HCT116 (cell line): Measurements from ENCODE around the gene ZGPAT.

Experiments used
- ATF3 ChIP-seq: IDR thresholded peaks from 2 replicates; pipeline ENCODE4 v1.6.1; 2012
- CEBPB ChIP-seq: IDR thresholded peaks from 2 replicates; pipeline ENCODE4 v1.6.1; 2012; ENCODE audit warnings: low read depth
- ELF1 ChIP-seq: IDR thresholded peaks from 2 replicates; pipeline ENCODE4 v1.6.1; 2012; ENCODE audit warnings: low read depth, borderline replicate concordance
- EZH2 ChIP-seq: fragments of 200-600 bp; sonication (generic); IDR thresholded peaks from 2 replicates; pipeline ENCODE4 v1.6.1; 2017; ENCODE audit warnings: antibody characterized with exemption, mixed run types
- JUND ChIP-seq: IDR thresholded peaks from 2 replicates; pipeline ENCODE4 v1.6.1; 2012
- MAX ChIP-seq: IDR thresholded peaks from 2 replicates; pipeline ENCODE4 v1.6.1; 2012
- POLR2A ChIP-seq: IDR thresholded peaks from 2 replicates; pipeline ENCODE4 v1.7.0; 2011; ENCODE audit warnings: borderline replicate concordance; ENCODE audit not compliant: insufficient read depth, insufficient read length; ENCODE audit errors: extremely low read depth
- POLR2AphosphoS5 ChIP-seq: IDR thresholded peaks from 2 replicates; pipeline ENCODE4 v1.6.1; 2011; ENCODE audit warnings: mild to moderate bottlenecking, low read depth, low read length, moderate library complexity
- RAD21 ChIP-seq: IDR thresholded peaks from 2 replicates; pipeline ENCODE4 v1.6.1; 2012; ENCODE audit warnings: low read depth, mild to moderate bottlenecking
- REST ChIP-seq: IDR thresholded peaks from 2 replicates; pipeline ENCODE4 v1.6.1; 2012; ENCODE audit warnings: low read depth
- ZBTB33 ChIP-seq: IDR thresholded peaks from 2 replicates; pipeline ENCODE4 v1.6.1; 2011; ENCODE audit warnings: mild to moderate bottlenecking, low read length, moderate library complexity; ENCODE audit not compliant: insufficient replicate concordance; ENCODE audit errors: extremely low read depth
- TF ChIP-seq, protein P1 (sequence below), 3 experiments: fragments of 200-600 bp in 1 of 3; sonication (generic) in 1 of 3; IDR thresholded peaks in 2 of 3; conservative IDR thresholded peaks in 1 of 3; 2 replicates each; pipeline ENCODE4 v1.5.1; 2012 to 2017; ENCODE audit warnings: low read depth in 2 of 3, low read length in 2 of 3, antibody characterized with exemption in 1 of 3, borderline replicate concordance in 1 of 3, control low read depth in 1 of 3, mild to moderate bottlenecking in 1 of 3, mixed read lengths in 1 of 3, mixed run types in 1 of 3, moderate library complexity in 1 of 3; ENCODE audit not compliant: insufficient read depth in 1 of 3

GRCh38 chr20:63702036-63702665, 5.7 kb upstream of the ZGPAT start:
- TF ChIP-seq CEBPB = no peak
- TF ChIP-seq, protein P1, sequence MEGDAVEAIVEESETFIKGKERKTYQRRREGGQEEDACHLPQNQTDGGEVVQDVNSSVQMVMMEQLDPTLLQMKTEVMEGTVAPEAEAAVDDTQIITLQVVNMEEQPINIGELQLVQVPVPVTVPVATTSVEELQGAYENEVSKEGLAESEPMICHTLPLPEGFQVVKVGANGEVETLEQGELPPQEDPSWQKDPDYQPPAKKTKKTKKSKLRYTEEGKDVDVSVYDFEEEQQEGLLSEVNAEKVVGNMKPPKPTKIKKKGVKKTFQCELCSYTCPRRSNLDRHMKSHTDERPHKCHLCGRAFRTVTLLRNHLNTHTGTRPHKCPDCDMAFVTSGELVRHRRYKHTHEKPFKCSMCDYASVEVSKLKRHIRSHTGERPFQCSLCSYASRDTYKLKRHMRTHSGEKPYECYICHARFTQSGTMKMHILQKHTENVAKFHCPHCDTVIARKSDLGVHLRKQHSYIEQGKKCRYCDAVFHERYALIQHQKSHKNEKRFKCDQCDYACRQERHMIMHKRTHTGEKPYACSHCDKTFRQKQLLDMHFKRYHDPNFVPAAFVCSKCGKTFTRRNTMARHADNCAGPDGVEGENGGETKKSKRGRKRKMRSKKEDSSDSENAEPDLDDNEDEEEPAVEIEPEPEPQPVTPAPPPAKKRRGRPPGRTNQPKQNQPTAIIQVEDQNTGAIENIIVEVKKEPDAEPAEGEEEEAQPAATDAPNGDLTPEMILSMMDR (IDR thresholded peaks at IDR 0.05 in 2 of 3, conservative IDR thresholded peaks at IDR 0.05 in 1 of 3; ENCODE audit: borderline replicate concordance in 1 of 3, insufficient read depth in 1 of 3, low read depth in 2 of 3, low read length in 2 of 3) = no peak
- no peak; the same call in 1 of the 2 replicates for TF ChIP-seq POLR2AphosphoS5
- TF ChIP-seq MAX = no peak
- no peak for TF ChIP-seq RAD21
- no peak for TF ChIP-seq ATF3
- TF ChIP-seq JUND = no peak
- no peak for TF ChIP-seq POLR2A
- no peak for TF ChIP-seq ZBTB33
- no peak for TF ChIP-seq REST
- TF ChIP-seq EZH2 = no peak
- TF ChIP-seq ELF1 = no peak
